ENCODE results near the gene UBE2L6.

- TF ChIP-seq CTCF (IDR thresholded peaks at IDR 0.05) (no peak), POLR2A (IDR thresholded peaks at IDR 0.05) (no peak)
Observed at GRCh38 chr11:57539342-57539741, 28.1 kb downstream of the UBE2L6 start.
